GM12878 (cell line): Measurements from ENCODE around the gene STRIP2. TPM values are rescaled to one million over a fixed set of nuclear protein-coding genes. Genes with fewer than 3 reads are reported as not detected.

Experiments
- BHLHE40 ChIP-seq, 2 experiments: fragments of 450-650 bp in 1 of 2; IDR thresholded peaks; 2 replicates each; pipeline ENCODE4 v1.6.1; 2011 to 2017; ENCODE audit warnings: low read depth in 2 of 2, borderline replicate concordance in 1 of 2, improper control_type of control experiment in 1 of 2, low read length in 1 of 2, mild to moderate bottlenecking in 1 of 2
- CBX3 ChIP-seq: fragments of 200-600 bp; sonication (generic); IDR thresholded peaks from 2 replicates; pipeline ENCODE4 v1.6.1; 2016; ENCODE audit warnings: low read depth, borderline replicate concordance
- EGR1 ChIP-seq, 2 experiments: IDR thresholded peaks; 1 replicate in 1 of 2; 2 replicates in 1 of 2; pipeline ENCODE4 v1.6.1; 2011 to 2012; ENCODE audit warnings: low read depth in 2 of 2, low read length in 2 of 2, borderline replicate concordance in 1 of 2, mild to moderate bottlenecking in 1 of 2, moderate library complexity in 1 of 2
- HDGF ChIP-seq: fragments of 450-650 bp; IDR thresholded peaks from 2 replicates; pipeline ENCODE4 v1.6.1; 2016; ENCODE audit warnings: antibody characterized with exemption
- IKZF1 ChIP-seq: fragments of 450-650 bp; conservative IDR thresholded peaks from 2 replicates; pipeline ENCODE4 v1.6.1; 2017; ENCODE audit warnings: antibody characterized with exemption, mild to moderate bottlenecking
- MEF2B ChIP-seq: fragments of 450-650 bp; IDR thresholded peaks from 2 replicates; pipeline ENCODE4 v1.6.1; 2018; ENCODE audit warnings: mild to moderate bottlenecking, moderate library complexity; ENCODE audit not compliant: partially characterized antibody, poor library complexity, severe bottlenecking
- NFXL1 ChIP-seq: fragments of 450-650 bp; IDR thresholded peaks from 2 replicates; pipeline ENCODE4 v1.6.1; 2017; ENCODE audit warnings: antibody characterized with exemption, mild to moderate bottlenecking, borderline replicate concordance
- NR2F1 ChIP-seq: fragments of 450-650 bp; conservative IDR thresholded peaks from 2 replicates; pipeline ENCODE4 v1.6.1; 2017; ENCODE audit warnings: mild to moderate bottlenecking
- PAX8 ChIP-seq: fragments of 450-650 bp; IDR thresholded peaks from 2 replicates; pipeline ENCODE4 v1.6.1; 2017; ENCODE audit warnings: mild to moderate bottlenecking, moderate library complexity
- POLR2A ChIP-seq: IDR thresholded peaks from 2 replicates; pipeline ENCODE4 v1.6.1; 2011; ENCODE audit warnings: low read depth, mild to moderate bottlenecking, low read length
- POLR2AphosphoS2 ChIP-seq: IDR thresholded peaks from 2 replicates; pipeline ENCODE4 v1.6.1; 2011; ENCODE audit warnings: low read depth, mild to moderate bottlenecking, low read length, improper control_type of control experiment, moderate library complexity
- RAD51 ChIP-seq: fragments of 450-650 bp; IDR thresholded peaks from 2 replicates; pipeline ENCODE4 v1.6.1; 2016; ENCODE audit warnings: moderate library complexity, mild to moderate bottlenecking, inconsistent platforms
- RBBP5 ChIP-seq: fragments of 200-600 bp; sonication (generic); conservative IDR thresholded peaks from 2 replicates; pipeline ENCODE4 v1.6.1; 2016
- SIX5 ChIP-seq: IDR thresholded peaks from 2 replicates; pipeline ENCODE4 v1.6.1; 2011; ENCODE audit warnings: mild to moderate bottlenecking, low read depth, low read length, moderate library complexity; ENCODE audit not compliant: severe bottlenecking
- SMARCA5 ChIP-seq: fragments of 450-650 bp; IDR thresholded peaks from 2 replicates; pipeline ENCODE4 v1.6.1; 2017; ENCODE audit warnings: mild to moderate bottlenecking
- SRF ChIP-seq, 2 experiments: IDR thresholded peaks; 2 replicates each; pipeline ENCODE4 v1.6.1; 2011; ENCODE audit warnings: low read depth in 2 of 2, low read length in 2 of 2, mild to moderate bottlenecking in 1 of 2, moderate library complexity in 1 of 2
- STAT1 ChIP-seq: fragments of 450-650 bp; conservative IDR thresholded peaks from 2 replicates; pipeline ENCODE4 v1.6.1; 2014; ENCODE audit warnings: antibody characterized with exemption, mild to moderate bottlenecking
- SUZ12 ChIP-seq: fragments of 200-600 bp; sonication (generic); IDR thresholded peaks from one replicate; pipeline ENCODE4 v1.6.1; 2018; ENCODE audit warnings: antibody characterized with exemption, mild to moderate bottlenecking; ENCODE audit not compliant: unreplicated experiment
- TAF1 ChIP-seq: IDR thresholded peaks from 2 replicates; pipeline ENCODE4 v1.6.1; 2011; ENCODE audit warnings: mild to moderate bottlenecking, low read depth, low read length, borderline replicate concordance
- TCF12 ChIP-seq: IDR thresholded peaks from 2 replicates; pipeline ENCODE4 v1.6.1; 2011; ENCODE audit warnings: low read depth, mild to moderate bottlenecking, low read length
- WRNIP1 ChIP-seq: IDR thresholded peaks from 2 replicates; pipeline ENCODE4 v1.6.1; 2011; ENCODE audit warnings: low read depth, low read length, improper control_type of control experiment, borderline replicate concordance
- YBX1 ChIP-seq: fragments of 450-650 bp; IDR thresholded peaks from 2 replicates; pipeline ENCODE4 v1.6.1; 2016; ENCODE audit warnings: antibody characterized with exemption
- ZNF207 ChIP-seq: fragments of 450-650 bp; IDR thresholded peaks from 2 replicates; pipeline ENCODE4 v1.6.1; 2014; ENCODE audit warnings: antibody characterized with exemption, mild to moderate bottlenecking, borderline replicate concordance
- ZNF274 ChIP-seq: IDR thresholded peaks from one replicate; pipeline ENCODE4 v1.8.0; 2011; ENCODE audit not compliant: insufficient read length, insufficient read depth
- polyA plus RNA-seq, 11 experiments: library from polyadenylated mRNA; depleted of rRNA in 4 of 11; unstranded in 6 of 11; stranded (reverse) in 5 of 11; fragments of >200 nt; fragmentation: Nextera tagmentation in 4 of 11; fragmentation: Illumina TruSeq in 1 of 11; extraction: Ambion mirVana in 4 of 11; extraction: Trizol in 1 of 11; gene quantifications; 1 replicate in 1 of 11; 2 replicates in 10 of 11; pipeline versions ENCODE4 v1.2.1 to v1.2.3, GENCODE V29; 2011 to 2016; ENCODE audit warnings: inconsistent platforms in 2 of 11, missing spikeins in 2 of 11, low read depth in 1 of 11
- total RNA-seq, 4 experiments: library from RNA; depleted of rRNA in 3 of 4; stranded (reverse); fragments of >200 nt in 3 of 4; fragmentation: Illumina TruSeq in 1 of 4; extraction: Trizol in 1 of 4; gene quantifications; 2 replicates each; pipeline versions ENCODE4 v1.2.1 to v1.2.3, GENCODE V29; 2013 to 2021
- TF ChIP-seq, protein P1 (sequence below): IDR thresholded peaks from 2 replicates; pipeline ENCODE4 v1.6.1; 2012; ENCODE audit warnings: mild to moderate bottlenecking, low read depth, low read length
- TF ChIP-seq, protein P2 (sequence below): IDR thresholded peaks from 2 replicates; pipeline ENCODE4 v1.6.1; 2011; ENCODE audit warnings: low read depth, low read length, improper control_type of control experiment, borderline replicate concordance
- TF ChIP-seq, protein P3 (sequence below): IDR thresholded peaks from 2 replicates; pipeline ENCODE4 v1.6.1; 2011; ENCODE audit warnings: low read depth, mild to moderate bottlenecking, low read length, moderate library complexity, borderline replicate concordance; ENCODE audit errors: extremely low read depth

The STRIP2 gene
- total and polyA plus RNA-seq, 10 of the 15 experiments (the other 5 are each of a cell fraction or from before 2014, with no cell fraction given) = 0.48 to 5.8 (median 1.8) TPM

DNA sequence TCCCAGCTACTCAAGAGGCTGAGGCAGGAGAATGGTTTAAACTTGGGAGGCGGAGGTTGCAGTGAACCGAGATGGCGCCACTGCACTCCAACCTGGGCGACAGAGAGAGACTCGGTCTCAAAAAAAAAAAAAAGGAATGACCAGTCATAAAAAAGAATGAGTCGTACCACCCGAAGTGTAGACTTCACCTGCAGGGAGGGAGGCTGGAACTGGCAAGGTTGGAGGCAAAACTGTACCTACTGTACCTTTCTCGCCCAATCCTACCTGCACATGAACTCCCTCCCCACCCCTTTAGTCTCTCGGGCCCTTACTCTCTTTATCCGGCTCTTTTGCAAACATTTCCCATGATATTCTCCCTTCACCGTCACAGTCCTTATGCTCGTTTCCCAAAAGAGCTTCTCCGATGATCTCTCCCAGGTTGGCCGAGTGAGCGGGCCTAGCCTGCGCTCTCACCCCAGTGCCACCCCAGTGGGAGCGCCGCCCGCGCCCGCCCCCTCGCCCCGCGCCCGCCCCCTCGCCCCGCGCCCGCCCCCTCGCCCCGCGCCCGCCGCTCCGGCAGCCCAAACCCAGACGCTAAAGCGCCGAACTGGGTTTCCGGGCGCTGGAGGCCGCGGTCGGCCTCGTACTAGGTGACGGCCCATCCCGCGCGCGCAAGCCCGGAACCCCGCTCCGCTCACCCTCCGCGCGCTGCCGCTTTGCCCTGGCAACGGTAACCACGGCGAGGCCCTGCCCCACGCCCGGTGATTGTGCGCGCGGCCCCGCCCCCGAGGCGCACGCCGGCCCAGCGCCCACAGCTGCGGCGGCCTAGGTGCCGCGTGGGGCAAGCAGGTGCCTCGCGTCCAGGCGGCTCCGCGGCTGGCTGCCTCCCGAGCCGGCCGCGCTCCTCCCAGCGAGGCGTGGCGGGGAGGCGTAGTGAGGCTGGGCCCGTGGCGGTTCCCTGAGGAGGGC is 67.8 kb downstream of the STRIP2 start, which contains the start of gene SMKR1 (continued):
- TF ChIP-seq, protein P1, sequence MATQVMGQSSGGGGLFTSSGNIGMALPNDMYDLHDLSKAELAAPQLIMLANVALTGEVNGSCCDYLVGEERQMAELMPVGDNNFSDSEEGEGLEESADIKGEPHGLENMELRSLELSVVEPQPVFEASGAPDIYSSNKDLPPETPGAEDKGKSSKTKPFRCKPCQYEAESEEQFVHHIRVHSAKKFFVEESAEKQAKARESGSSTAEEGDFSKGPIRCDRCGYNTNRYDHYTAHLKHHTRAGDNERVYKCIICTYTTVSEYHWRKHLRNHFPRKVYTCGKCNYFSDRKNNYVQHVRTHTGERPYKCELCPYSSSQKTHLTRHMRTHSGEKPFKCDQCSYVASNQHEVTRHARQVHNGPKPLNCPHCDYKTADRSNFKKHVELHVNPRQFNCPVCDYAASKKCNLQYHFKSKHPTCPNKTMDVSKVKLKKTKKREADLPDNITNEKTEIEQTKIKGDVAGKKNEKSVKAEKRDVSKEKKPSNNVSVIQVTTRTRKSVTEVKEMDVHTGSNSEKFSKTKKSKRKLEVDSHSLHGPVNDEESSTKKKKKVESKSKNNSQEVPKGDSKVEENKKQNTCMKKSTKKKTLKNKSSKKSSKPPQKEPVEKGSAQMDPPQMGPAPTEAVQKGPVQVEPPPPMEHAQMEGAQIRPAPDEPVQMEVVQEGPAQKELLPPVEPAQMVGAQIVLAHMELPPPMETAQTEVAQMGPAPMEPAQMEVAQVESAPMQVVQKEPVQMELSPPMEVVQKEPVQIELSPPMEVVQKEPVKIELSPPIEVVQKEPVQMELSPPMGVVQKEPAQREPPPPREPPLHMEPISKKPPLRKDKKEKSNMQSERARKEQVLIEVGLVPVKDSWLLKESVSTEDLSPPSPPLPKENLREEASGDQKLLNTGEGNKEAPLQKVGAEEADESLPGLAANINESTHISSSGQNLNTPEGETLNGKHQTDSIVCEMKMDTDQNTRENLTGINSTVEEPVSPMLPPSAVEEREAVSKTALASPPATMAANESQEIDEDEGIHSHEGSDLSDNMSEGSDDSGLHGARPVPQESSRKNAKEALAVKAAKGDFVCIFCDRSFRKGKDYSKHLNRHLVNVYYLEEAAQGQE = no peak
- no peak for TF ChIP-seq PAX8
- TF ChIP-seq SRF (IDR thresholded peaks at IDR 0.05; ENCODE audit: low read depth in 2 of 2, low read length in 2 of 2) = no peak
- no peak for TF ChIP-seq NFXL1
- peak; percentile 51; the same call in 1 of the 2 replicates for TF ChIP-seq SMARCA5
- no peak for TF ChIP-seq MEF2B
- no peak for TF ChIP-seq POLR2AphosphoS2
- TF ChIP-seq TCF12 = peak; percentile 60; the same call in 1 of the 2 replicates
- TF ChIP-seq, protein P2, sequence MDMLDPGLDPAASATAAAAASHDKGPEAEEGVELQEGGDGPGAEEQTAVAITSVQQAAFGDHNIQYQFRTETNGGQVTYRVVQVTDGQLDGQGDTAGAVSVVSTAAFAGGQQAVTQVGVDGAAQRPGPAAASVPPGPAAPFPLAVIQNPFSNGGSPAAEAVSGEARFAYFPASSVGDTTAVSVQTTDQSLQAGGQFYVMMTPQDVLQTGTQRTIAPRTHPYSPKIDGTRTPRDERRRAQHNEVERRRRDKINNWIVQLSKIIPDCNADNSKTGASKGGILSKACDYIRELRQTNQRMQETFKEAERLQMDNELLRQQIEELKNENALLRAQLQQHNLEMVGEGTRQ = no peak
- TF ChIP-seq BHLHE40 (IDR thresholded peaks at IDR 0.05; ENCODE audit: borderline replicate concordance in 1 of 2, low read depth in 2 of 2, low read length in 1 of 2) = peak; percentile 44 to 77; a peak in 3 of 4 replicates
- TF ChIP-seq POLR2A = peak; percentile 76
- no peak for TF ChIP-seq ZNF274
- 0 out of 3 replicates have a peak, but pooled peaks of 1 of the 2 experiments have one; percentile 24 for TF ChIP-seq EGR1 (IDR thresholded peaks at IDR 0.05; ENCODE audit: borderline replicate concordance in 1 of 2, low read depth in 2 of 2, low read length in 2 of 2)
- TF ChIP-seq SIX5 = no peak
- no peak for TF ChIP-seq WRNIP1
- no peak; the same call in none of the 2 replicates for TF ChIP-seq NR2F1
- TF ChIP-seq ZNF207 = no peak
- TF ChIP-seq IKZF1 = peak; percentile 50
- no peak for TF ChIP-seq HDGF
- TF ChIP-seq YBX1 = no peak
- TF ChIP-seq CBX3 = no peak
- TF ChIP-seq SUZ12 = no peak
- TF ChIP-seq TAF1 = 0 out of 2 replicates have a peak, but pooled peaks have one; percentile 43
- no peak for TF ChIP-seq RBBP5
- TF ChIP-seq, protein P3, sequence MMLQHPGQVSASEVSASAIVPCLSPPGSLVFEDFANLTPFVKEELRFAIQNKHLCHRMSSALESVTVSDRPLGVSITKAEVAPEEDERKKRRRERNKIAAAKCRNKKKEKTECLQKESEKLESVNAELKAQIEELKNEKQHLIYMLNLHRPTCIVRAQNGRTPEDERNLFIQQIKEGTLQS = no peak
- no peak for TF ChIP-seq RAD51
- 0 out of 2 replicates have a peak, but pooled peaks have one; percentile 67 for TF ChIP-seq STAT1
